Frontal cortex (tissue), 4 donors: ENCODE data around the gene KRTDAP. TPM values are rescaled to one million over a fixed set of nuclear protein-coding genes. Genes with fewer than 3 reads are reported as not detected.
"Not testable (repeated sequence)": the region's sequence is repeated elsewhere in the genome, so short reads cannot be mapped to it uniquely, and the experiment has no call there.

ENCODE experiments used
- DNase-seq, 2 donors: peaks; one replicate each; pipeline ENCODE4 v3.0.0; 2012; ENCODE audit warnings: low spot score in 2 of 2
- FAIRE-seq: peaks from 2 replicates; lab custom pipeline; 2012; peaks lifted over from hg19 to GRCh38; lab: Jason Lieb, UNC
- total RNA-seq: library from RNA; depleted of rRNA; stranded (reverse); fragments of >200 nt; gene quantifications from one replicate; pipeline ENCODE4 v1.2.3, GENCODE V29; 2014
- donor health status: control.
- donor health status: control.
- donor health status: control.

KRTDAP gene
- total RNA-seq, 1 donor from 2014 or later = not detected

GRCh38 chr19:35491836-35492360 is 1.6 kb upstream of the KRTDAP start:
- FAIRE-seq (no peak), DNase-seq (no peak)

- no peak for FAIRE-seq
- no peak for DNase-seq
Measured at GRCh38 chr19:35488677-35489076, 1.6 kb downstream of the KRTDAP start.

DNA sequence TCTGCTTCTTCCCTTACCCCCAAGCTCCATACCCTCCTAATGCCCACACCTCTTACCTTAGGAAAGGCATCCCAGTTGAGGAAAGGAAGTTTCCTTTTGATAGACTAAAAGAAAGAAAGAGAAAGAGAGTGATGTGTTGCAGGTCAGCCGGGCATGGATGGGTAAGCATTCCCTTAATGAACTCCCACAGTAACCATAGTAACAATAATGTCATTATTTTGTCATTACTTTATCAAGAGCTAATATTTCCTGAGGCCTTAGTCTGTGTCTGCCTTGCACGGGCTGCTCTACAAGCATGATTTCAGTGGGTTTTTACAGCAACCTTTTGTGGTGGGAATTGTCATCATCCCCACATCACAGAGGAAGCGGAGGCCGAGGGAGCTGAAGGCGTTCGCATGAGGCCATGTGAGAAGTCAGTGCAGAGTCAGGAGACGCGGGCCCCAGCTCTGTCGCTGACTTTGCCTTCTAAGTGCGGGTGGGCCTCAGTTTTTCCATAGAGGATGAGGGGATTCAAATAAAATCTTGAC is 2.5 kb downstream of the KRTDAP start:
- DNase-seq (no peak), FAIRE-seq (no peak)

DNA sequence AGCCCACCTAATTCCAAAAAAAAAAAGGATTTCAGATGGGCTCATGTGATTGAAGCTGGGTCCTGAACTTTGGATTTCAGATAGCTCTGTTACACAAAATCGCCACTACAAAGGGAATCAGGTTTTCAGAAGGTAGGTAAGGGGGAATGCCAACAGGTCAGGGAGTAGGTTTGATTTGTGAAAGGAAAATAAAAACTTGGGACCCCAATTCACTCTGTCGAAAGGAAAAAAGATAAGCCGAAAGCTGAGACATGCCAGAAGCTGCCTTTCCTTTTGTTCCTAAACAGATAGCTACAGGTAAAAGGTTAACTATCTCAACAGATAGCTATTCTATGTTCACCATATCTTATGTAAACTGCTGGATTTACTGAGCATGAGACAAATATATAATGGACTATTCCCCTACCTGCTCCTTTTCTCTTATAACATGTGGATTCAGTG is 4.0 kb downstream of the KRTDAP start:
- FAIRE-seq = no peak
- DNase-seq = no peak

GRCh38 chr19:35484252-35485036 is 5.8 kb downstream of the KRTDAP start:
- FAIRE-seq (no peak), DNase-seq (no peak)

DNA sequence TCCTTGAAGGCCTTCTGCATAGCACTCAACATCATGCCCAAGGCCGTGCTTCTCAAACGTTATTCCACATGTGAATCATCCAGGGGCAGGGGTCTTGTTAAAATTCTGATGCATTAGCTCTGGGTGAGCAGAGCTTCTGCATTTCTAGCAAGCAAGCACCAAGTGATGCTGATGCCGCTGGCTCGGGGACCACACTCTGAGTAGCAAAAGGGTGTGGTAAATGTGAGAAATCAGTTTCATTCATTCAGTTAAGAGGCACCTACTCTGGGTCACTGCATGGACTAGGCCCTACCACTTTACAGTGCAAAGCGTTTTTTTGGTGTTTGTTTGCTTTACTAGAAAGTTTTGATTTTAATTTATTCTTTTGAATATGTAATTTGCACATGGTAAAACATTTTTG is 7.2 kb downstream of the KRTDAP start:
- no peak for DNase-seq
- FAIRE-seq = no peak

DNA sequence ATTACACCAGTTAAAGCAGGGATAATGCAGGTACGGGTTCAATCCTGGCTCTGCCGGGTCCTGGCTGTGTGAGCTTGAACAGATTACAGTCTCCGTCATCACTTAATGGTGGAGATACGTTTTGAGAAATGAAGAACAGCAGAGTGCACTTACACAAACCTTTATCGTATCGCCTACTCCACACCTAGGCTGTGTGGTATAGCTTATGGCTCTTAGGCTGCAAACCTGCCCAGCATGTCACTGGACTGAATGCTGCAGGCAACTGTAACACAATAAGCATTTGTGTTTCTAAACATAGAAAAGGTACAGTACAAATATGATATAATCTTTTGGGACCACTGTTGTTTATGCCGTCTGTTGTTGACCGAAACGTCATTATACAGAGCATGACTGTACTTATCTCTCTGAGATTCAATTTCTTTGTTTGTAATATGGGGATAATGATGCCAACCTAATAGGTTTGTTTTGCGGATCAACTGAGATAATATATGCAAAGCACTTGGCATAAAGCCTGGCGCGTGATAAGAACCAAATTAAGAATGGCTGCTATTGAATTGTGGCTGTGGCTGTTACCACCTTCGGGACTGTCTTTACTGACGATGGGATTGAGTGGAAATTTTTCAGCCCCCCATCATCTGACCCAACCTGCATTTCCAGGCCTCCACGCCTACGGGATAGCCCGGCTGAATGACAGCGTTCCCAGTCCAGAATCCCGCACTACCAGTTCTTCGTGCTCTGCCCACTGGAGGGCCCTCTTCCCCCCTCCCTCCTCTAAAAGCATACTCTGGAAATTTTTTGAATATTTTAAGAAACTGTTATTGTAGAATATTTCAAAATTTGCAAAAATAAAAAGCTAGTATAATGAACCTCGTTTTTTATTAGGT is 11.2 kb downstream of the KRTDAP start:
- FAIRE-seq (no peak), DNase-seq (no peak)

DNA sequence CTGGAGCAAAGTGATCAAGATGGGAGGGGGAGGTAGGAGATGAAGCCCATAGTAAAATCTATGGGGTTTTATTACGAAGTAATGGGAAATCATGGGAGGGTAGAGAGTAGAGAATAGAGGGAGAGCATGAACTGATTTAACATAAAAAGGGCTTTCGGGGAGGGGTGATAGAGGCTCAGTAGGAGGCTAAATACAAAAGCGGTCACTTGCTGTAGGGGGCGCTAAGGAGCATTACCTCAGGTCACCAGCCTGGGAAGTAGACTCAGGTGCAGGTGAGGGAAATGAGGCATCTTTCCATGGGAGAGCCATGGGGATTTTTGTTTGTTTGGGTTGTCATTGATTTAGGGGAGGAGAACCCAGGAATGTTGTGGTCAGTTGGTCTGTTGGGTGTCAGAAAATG is 14.1 kb downstream of the KRTDAP start:
- no peak for FAIRE-seq
- no peak for DNase-seq

- FAIRE-seq, DNase-seq: not testable (repeated sequence)
Measured at GRCh38 chr19:35474594-35474993, 15.7 kb downstream of the KRTDAP start.

- DNase-seq (no peak), FAIRE-seq (no peak)
Measured at GRCh38 chr19:35474104-35474503, 16.2 kb downstream of the KRTDAP start.

GRCh38 chr19:35471946-35472345 is 18.3 kb downstream of the KRTDAP start:
- no peak for FAIRE-seq
- DNase-seq = no peak

GRCh38 chr19:35471075-35471474 is 19.2 kb downstream of the KRTDAP start:
- not testable (repeated sequence) for FAIRE-seq, DNase-seq

DNA sequence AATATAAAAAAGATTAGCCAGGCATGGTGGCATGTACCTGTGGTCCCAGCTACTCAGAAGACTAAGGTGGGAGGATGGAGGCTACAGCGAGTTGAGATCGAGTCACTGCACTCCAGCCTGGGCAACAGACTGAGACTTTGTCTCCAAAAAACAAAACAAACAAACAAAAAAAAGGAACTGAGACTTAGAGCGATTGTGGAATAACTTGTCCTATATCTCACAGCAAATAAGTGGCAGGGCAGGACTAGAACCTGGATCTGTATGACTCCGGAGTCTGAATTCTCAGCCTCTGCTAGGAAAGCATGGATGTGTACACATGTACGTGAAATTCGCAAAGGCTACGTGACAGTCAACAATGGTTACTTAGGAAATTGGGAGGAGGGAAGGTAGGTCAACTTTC is 20.1 kb downstream of the KRTDAP start:
- DNase-seq (no peak), FAIRE-seq (no peak)

DNA sequence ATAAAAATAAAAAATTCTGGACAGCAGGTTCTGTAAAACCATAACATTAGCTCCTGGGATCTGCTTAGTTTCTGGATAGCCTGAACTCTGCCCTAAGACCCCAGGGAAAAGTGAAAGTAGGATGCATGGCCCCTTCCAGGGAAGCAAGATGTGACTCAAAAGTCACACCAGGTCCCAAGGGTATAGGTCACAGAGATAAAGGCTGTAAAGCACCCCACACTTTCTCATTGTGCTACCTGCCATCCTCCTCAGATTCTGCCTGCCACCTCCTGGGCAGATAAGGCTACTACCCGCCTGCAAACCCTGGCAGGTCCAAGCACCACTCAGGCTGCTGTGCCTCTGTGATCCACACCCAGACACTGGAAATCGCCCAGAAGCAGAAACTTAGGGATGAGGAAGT is 21.6 kb downstream of the KRTDAP start:
- FAIRE-seq = no peak
- DNase-seq = peak in 1 of 2 donors; percentile 51

- DNase-seq = no peak
Measured at GRCh38 chr19:35466259-35466658, 24.0 kb downstream of the KRTDAP start.

DNA sequence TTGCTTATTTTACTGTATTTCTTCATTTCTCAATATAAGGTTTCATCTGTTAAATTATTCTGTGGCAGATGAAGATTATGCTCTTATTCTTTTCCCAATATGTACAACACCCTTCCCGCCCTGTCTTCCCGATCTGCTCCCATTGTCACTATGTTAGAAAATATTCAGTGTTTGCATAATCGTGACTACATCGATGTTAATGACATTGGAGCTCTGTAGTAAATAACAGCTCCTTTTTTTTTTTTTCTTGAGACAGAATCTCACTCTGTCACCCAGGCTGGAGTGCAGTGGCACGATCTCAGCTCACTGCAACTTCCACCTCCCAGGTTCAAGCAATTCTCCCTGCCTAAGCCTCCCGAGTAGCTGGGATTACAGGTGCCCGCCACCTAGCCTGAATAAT is 27.3 kb downstream of the KRTDAP start:
- FAIRE-seq, DNase-seq: not testable (repeated sequence)

More at GRCh38 chr19:35466259-35466658, 24.0 kb downstream of the KRTDAP start:
- no peak for FAIRE-seq

GRCh38 chr19:35462476-35462953 is 27.7 kb downstream of the KRTDAP start:
- DNase-seq (no peak), FAIRE-seq (no peak)

DNA sequence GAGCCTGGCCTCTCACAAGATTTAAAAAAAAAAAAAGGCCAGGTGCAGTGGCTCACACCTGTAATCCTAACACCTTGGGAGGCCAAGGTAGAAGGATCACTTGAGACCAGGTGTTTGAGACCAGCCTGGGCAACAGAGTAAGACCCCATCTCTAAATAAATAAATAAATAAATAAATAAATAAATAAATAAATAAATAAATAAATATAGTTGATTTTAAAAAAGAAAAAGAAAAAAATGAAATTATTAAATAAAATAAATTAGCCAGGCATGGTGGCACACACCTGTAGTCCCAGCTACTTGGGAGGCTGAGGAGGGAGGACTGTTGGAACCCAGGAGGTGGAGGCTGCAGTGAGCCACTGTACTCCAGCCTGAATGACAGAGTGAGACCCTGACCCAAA is 28.5 kb downstream of the KRTDAP start:
- FAIRE-seq, DNase-seq: not testable (repeated sequence)

- FAIRE-seq (no peak), DNase-seq (no peak)
Measured at GRCh38 chr19:35461060-35461459, 29.2 kb downstream of the KRTDAP start.

- FAIRE-seq (no peak), DNase-seq (no peak)
Measured at GRCh38 chr19:35460608-35461007, 29.7 kb downstream of the KRTDAP start.
